HG02885 (cell line): Measurements from ENCODE around the gene UVSSA.
"Not testable (repeated sequence)": the region's sequence is repeated elsewhere in the genome, so short reads cannot be mapped to it uniquely, and the experiment has no call there.

Experiments
- ATAC-seq: cut with Tn5 transposase; IDR thresholded peaks from one replicate; pipeline ENCODE4 v1.9.1; 2021; ENCODE audit warnings: mild to moderate bottlenecking; ENCODE audit not compliant: unreplicated experiment, poor library complexity

Gene UVSSA

DNA sequence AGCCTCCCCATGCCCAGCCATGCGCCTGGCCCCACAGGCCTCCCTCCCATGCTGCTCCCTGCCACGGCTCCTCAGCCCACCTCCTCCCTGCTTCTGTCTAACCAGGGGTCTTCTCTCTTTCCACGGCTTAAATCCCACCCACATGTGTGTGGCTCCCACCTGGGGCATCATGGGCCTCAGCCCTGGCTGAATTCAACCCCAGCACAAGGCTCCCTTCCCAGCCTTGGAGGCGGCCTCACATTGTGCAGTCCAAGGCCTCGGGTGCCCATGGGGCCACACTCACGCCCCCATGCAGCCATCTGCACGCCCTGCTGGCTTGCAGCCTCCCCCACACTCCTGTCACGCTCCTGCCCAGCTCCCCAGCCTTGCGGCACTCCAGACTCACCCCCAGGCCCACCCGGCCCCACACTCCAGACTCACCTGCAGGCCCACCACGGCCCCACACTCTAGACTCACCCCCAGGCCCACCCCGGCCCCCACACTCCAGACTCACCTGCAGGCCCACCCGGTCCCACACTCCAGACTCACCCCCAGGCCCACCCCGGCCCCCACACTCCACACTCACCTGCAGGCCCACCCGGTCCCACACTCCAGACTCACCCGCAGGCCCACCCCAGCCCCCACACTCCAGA lies 30.4 kb upstream of the UVSSA start:
- no peak for ATAC-seq

GRCh38 chr4:1317177-1318045 lies 29.6 kb upstream of the UVSSA start:
- ATAC-seq: no peak

DNA sequence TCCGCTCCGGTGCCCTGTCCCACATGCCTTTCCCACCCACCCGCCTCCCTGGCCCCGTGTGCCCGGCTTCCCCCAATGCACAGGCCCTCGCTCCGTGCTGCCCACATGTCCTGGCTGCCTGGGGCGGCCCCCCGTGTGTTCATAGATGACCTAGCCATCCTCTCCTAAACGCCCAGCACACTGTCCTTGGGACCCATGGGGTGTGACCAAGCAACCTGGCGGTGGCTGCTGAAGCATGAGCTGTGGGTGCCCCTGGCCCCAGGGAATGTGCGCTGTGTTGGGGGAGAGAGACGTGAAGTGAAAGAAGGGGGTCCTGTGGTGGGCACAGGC lies 29.0 kb upstream of the UVSSA start:
- ATAC-seq: no peak

- ATAC-seq: no peak
Measured at GRCh38 chr4:1318488-1319213, 28.4 kb upstream of the UVSSA start.

- ATAC-seq: no peak
Measured at GRCh38 chr4:1321486-1321885, 25.5 kb upstream of the UVSSA start.

DNA sequence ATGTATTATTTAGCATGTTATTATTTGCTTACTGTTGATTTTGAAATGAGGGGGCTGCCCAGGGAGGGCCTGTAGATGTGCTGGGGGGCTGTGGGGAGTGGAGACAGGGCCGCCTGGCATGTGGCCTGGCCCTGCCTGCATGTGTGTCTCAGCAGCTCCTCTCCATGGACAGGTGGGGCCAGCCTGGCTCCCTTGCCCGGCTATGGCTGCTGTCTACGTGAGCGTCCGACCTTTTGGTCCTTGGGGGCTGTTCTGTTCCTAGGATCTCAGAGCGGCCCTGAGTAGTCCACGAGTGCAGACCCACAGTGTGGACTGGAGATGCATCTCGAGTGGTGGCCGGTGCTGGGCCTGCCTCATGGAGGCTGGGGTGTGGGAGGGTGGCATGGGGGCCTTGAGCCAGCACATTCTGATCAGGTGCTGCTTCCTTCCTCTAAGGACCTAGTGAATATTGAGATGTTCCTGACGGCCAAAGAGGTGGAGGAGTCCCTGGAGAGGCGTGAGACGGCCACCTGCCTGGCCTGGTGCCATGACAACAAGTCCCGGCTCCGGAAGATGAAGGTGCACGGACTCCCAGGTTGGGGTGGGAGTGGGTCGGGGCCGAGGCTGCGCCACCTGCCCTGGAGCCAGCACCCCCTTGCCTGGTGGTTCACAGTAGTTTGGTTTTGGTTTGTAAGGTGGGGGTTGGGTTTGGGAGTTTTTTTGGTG lies 24.9 kb upstream of the UVSSA start:
- no peak for ATAC-seq

- ATAC-seq: no peak
Measured at GRCh38 chr4:1323280-1323634, 23.8 kb upstream of the UVSSA start.

GRCh38 chr4:1323635-1324442 lies 23.2 kb upstream of the UVSSA start:
- ATAC-seq: no peak

DNA sequence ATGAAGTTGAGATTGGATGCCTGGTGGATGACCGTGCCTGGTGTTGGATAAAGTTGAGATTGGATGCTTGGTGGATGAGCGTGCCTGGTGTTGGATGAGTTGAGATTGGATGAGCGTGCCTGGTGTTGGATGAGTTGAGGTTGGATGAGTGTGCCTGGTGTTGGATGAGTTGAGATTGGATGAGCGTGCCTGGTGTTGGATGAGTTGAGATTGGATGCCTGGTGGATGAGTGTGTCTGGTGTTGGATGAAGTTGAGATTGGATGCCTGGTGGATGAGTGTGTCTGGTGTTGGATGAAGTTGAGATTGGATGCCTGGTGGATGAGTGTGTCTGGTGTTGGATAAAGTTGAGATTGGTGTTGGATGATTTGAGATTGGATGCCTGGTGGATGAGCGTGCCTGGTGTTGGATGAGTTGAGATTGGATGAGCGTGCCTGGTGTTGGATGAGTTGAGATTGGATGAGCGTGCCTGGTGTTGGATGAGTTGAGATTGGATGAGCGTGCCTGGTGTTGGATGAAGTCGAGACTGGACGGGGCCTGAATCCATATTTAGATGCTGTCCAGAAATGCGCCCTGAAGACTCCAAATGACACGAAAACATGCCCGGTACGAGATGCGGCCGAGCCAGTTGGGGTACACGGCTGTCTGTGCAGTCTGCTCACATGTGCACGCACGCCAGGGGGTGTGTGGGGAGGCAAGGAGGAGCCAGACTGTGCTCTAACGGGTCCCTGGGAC lies 22.4 kb upstream of the UVSSA start:
- ATAC-seq: not testable (repeated sequence)

- no peak for ATAC-seq
Measured at GRCh38 chr4:1325176-1325480, 21.9 kb upstream of the UVSSA start.

DNA sequence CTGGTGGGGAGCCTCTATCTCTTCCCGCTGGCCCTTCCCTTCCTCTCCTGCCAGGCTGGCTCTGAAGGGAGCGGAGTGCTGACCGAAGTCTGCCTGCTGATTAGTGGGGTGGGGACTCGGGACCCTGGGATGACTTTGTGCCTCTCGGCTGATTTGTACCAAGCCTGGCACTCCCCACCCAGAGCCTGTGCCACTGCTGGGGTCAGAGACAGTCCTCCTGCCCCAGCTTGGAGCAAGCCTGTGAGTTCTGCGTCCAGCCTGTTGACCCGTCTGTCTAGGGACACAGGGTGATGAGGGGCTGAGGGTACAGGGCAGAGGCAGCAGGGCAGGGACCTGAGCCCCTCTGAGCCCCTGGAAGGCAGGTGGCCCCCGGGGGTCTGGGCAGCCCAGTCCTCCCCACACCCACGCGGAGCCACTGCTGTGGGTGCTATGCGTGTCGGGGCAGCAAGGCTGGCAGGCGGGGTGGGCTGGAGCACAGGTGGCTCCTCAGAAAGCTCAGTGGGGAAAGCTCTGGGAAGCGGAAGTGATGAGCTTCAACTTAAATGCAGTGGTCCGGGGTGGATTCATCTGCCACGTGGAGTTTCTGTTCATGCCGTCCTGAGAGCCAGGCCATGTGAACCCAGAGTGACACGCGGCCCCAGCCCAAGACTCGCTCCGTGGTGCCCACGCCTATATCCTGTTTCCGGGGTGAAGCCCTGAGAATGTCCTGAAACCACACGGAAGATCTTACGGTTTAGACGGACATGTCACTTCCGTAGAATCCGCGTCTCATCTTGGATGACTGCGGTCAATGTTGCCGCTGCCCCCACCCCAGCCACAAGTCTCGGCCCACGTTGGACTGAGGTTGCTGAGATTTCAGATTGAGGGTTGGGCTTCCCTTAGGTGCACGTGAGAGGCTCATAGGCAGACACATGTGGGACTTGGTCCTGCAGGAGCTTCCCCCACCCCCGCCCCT lies 21.1 kb upstream of the UVSSA start:
- no peak for ATAC-seq

DNA sequence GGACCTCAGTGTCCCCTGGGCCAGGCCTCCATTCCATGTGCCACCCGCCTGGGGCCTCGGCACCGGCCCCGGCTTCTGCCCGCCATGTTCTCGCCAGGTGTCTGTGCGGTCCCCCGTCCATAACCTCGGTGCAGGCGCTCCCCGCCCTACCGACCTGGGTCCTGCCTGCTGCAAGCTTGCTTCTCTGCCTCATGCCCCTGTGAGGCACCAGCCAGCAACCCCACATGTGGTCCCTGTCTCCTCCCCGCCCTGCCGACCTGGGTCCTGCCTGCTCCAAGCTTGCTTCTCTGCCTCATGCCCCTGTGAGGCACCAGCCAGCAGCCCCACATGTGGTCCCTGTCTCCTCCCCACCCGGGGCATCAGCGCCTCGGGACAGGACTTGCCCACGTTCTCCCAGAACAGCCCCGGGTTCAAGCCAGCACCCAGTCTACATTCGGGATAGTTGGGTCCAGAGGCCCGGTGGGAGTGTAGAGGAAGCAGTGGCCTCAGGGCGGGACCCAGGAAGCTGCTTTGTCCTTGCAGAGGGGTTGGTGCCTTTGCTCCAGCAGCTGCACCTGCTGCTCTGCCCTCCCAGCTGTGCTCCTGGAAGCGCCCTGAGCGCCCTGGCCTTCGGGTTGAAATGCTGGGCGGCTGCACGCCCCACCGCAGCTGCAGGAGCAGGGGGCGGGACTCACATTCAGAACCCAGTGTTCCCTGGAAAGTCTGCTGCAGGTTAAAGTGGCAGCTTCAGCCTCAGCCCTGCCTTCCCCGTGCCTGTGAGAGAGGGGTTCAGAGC lies 20.1 kb upstream of the UVSSA start:
- ATAC-seq: no peak

- ATAC-seq: no peak
Measured at GRCh38 chr4:1327526-1328266, 19.3 kb upstream of the UVSSA start.

- ATAC-seq: no peak
Measured at GRCh38 chr4:1328267-1329155, 18.5 kb upstream of the UVSSA start.

- no peak for ATAC-seq
Measured at GRCh38 chr4:1329408-1330371, 17.3 kb upstream of the UVSSA start.
